ENCODE data around the gene ZNF576. TPM values are rescaled to one million over a fixed set of nuclear protein-coding genes. Genes with fewer than 3 reads are reported as not detected.
A peak's percentile ranks its signal among the peaks of the same experiment; 100 is the strongest.

The ZNF576 gene
- polyA plus RNA-seq, 1 donor: 13.5 TPM

DNA sequence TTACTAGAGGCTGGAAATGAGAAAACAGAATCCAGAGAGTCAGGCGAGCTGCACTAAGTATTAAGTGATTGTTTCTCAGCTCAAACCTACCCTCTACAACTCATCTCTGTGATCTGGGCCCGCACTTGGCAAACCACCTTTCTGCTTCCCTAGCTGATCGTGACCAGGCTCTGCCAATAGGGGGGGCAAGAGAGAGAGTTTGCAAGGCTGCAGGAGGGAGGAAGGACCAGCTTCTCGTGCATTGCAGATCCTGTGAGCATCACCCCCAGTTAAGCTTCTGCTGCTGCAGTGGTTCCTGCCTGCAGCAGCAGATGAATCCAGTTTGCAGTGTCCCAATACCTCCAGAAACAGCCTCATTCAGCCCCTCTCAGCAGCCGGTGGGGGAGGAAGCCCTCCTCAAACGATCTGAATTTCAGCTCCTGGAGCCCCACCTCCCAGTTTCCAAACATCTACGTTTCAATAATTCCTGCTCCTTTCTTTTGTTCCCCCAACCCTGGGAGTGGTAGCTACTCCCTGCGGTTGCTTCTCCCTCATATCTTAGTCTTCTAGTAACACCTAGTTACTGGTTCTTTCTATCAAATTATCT is 41.1 kb upstream of the ZNF576 start:
- H3K4me3 ChIP-seq (ENCODE audit: low read length): no peak overlapping the region
- WGBS (ENCODE audit: insufficient coverage, low lambda C conversion rate): 71% methylated on average over 2 of the region's 8 CpGs
- peaks cover 57% of the 10 kb centered on the region for H3K36me3 ChIP-seq (ENCODE audit: control insufficient read depth, insufficient read depth, low read length)

GRCh38 chr19:43560687-43561086 is 35.7 kb upstream of the ZNF576 start:
- no peak overlapping the region for H3K27ac ChIP-seq (ENCODE audit: low read length)
- no peaks in the 10 kb centered on the region for H3K9me3 ChIP-seq (ENCODE audit: control insufficient read depth, low read depth, low read length)
- DNase-seq: peak in 1 of 2 donors; percentile 12
- peaks cover 39% of the 10 kb centered on the region for H3K36me3 ChIP-seq (ENCODE audit: control insufficient read depth, insufficient read depth, low read length)
- H3K27me3 ChIP-seq (ENCODE audit: control insufficient read depth, insufficient read depth, low read length): no peaks in the 10 kb centered on the region
- no CpG with 5 or more reads among the region's 6 CpGs for WGBS (ENCODE audit: insufficient coverage, low lambda C conversion rate)
- H3K4me3 ChIP-seq (ENCODE audit: low read length): no peak overlapping the region
- H3K4me1 ChIP-seq (ENCODE audit: control insufficient read depth, insufficient read depth, low read length): no peaks in the 10 kb centered on the region

More for the DNA sequence above, 41.1 kb upstream of the ZNF576 start:
- H3K27me3 ChIP-seq (ENCODE audit: control insufficient read depth, insufficient read depth, low read length): no peaks in the 10 kb centered on the region
- DNase-seq: peak; percentile 45 to 55
- no peaks in the 10 kb centered on the region for H3K4me1 ChIP-seq (ENCODE audit: control insufficient read depth, insufficient read depth, low read length)
- H3K9me3 ChIP-seq (ENCODE audit: control insufficient read depth, low read depth, low read length): no peaks in the 10 kb centered on the region
- H3K27ac ChIP-seq (ENCODE audit: low read length): no peak overlapping the region

- H3K4me1 ChIP-seq (ENCODE audit: control insufficient read depth, insufficient read depth, low read length): no peaks in the 10 kb centered on the region
Measured at GRCh38 chr19:43561139-43561970, 35.0 kb upstream of the ZNF576 start.

DNA sequence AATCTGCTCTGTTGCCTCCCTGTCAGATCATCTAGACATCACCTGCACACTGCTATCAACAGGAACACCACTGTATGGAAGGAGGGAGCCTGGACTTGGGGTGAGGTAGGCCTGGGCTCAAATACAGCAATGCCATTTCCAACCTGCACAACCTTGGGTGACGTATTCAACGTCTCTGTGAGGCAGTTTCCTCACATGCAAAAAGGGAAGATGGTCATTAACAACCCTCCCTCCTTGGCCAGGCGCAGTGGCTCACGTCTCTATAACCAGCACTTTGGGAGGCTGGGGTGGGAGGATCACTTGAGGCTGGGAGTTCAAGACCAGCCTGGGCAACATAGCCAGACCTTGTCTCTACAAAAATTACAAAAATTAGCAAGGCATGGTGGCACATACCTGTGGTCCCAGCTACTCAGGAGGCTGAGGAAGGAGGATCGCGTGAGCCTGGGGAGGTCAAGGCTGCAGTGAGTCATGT is 34.1 kb upstream of the ZNF576 start:
- no CpG with 5 or more reads among the region's 6 CpGs for WGBS (ENCODE audit: insufficient coverage, low lambda C conversion rate)
- Histone ChIP-seq H3K4me1 (ENCODE audit: control insufficient read depth, insufficient read depth, low read length) (no peaks in the 10 kb centered on the region), H3K36me3 (ENCODE audit: control insufficient read depth, insufficient read depth, low read length) (peaks cover 35% of the 10 kb centered on the region), H3K9me3 (ENCODE audit: control insufficient read depth, low read depth, low read length) (no peaks in the 10 kb centered on the region), H3K27me3 (ENCODE audit: control insufficient read depth, insufficient read depth, low read length) (no peaks in the 10 kb centered on the region), H3K4me3 (ENCODE audit: low read length) (no peak overlapping the region), H3K27ac (ENCODE audit: low read length) (no peak overlapping the region)
- no peak for DNase-seq

More at GRCh38 chr19:43561139-43561970, 35.0 kb upstream of the ZNF576 start:
- no peaks in the 10 kb centered on the region for H3K27me3 ChIP-seq (ENCODE audit: control insufficient read depth, insufficient read depth, low read length)
- H3K9me3 ChIP-seq (ENCODE audit: control insufficient read depth, low read depth, low read length): no peaks in the 10 kb centered on the region
- peaks cover 35% of the 10 kb centered on the region for H3K36me3 ChIP-seq (ENCODE audit: control insufficient read depth, insufficient read depth, low read length)
- H3K4me3 ChIP-seq (ENCODE audit: low read length): no peak overlapping the region
- DNase-seq: no peak
- no CpG with 5 or more reads among the region's 12 CpGs for WGBS (ENCODE audit: insufficient coverage, low lambda C conversion rate)
- H3K27ac ChIP-seq (ENCODE audit: low read length): no peak overlapping the region

GRCh38 chr19:43562698-43563241 is 33.6 kb upstream of the ZNF576 start:
- H3K36me3 ChIP-seq (ENCODE audit: control insufficient read depth, insufficient read depth, low read length): peaks cover 30% of the 10 kb centered on the region
- H3K4me3 ChIP-seq (ENCODE audit: low read length): no peak overlapping the region
- H3K4me1 ChIP-seq (ENCODE audit: control insufficient read depth, insufficient read depth, low read length): no peaks in the 10 kb centered on the region
- no CpG with 5 or more reads among the region's 14 CpGs for WGBS (ENCODE audit: insufficient coverage, low lambda C conversion rate)
- H3K27me3 ChIP-seq (ENCODE audit: control insufficient read depth, insufficient read depth, low read length): no peaks in the 10 kb centered on the region
- H3K9me3 ChIP-seq (ENCODE audit: control insufficient read depth, low read depth, low read length): no peaks in the 10 kb centered on the region
- no peak overlapping the region for H3K27ac ChIP-seq (ENCODE audit: low read length)
- DNase-seq: no peak

- H3K9me3 ChIP-seq (ENCODE audit: control insufficient read depth, low read depth, low read length): no peaks in the 10 kb centered on the region
- no peaks in the 10 kb centered on the region for H3K4me1 ChIP-seq (ENCODE audit: control insufficient read depth, insufficient read depth, low read length)
- WGBS (ENCODE audit: insufficient coverage, low lambda C conversion rate): no CpG with 5 or more reads among the region's 10 CpGs
- no peak overlapping the region for H3K27ac ChIP-seq (ENCODE audit: low read length)
- H3K4me3 ChIP-seq (ENCODE audit: low read length): no peak overlapping the region
- H3K27me3 ChIP-seq (ENCODE audit: control insufficient read depth, insufficient read depth, low read length): no peaks in the 10 kb centered on the region
- DNase-seq: no peak
- peaks cover 27% of the 10 kb centered on the region for H3K36me3 ChIP-seq (ENCODE audit: control insufficient read depth, insufficient read depth, low read length)
Measured at GRCh38 chr19:43563816-43564457, 32.5 kb upstream of the ZNF576 start.

- no peak overlapping the region for H3K27ac ChIP-seq (ENCODE audit: low read length)
Measured at GRCh38 chr19:43564800-43565199, 31.6 kb upstream of the ZNF576 start.

GRCh38 chr19:43569657-43570056 is 26.7 kb upstream of the ZNF576 start:
- H3K36me3 ChIP-seq (ENCODE audit: control insufficient read depth, insufficient read depth, low read length): peaks cover 2% of the 10 kb centered on the region
- 100% methylated on average over 3 of the region's 5 CpGs for WGBS (ENCODE audit: insufficient coverage, low lambda C conversion rate)
- no peak for DNase-seq

More at GRCh38 chr19:43564800-43565199, 31.6 kb upstream of the ZNF576 start:
- Histone ChIP-seq H3K4me3 (ENCODE audit: low read length) (no peak overlapping the region), H3K9me3 (ENCODE audit: control insufficient read depth, low read depth, low read length) (no peaks in the 10 kb centered on the region), H3K36me3 (ENCODE audit: control insufficient read depth, insufficient read depth, low read length) (peaks cover 27% of the 10 kb centered on the region), H3K4me1 (ENCODE audit: control insufficient read depth, insufficient read depth, low read length) (no peaks in the 10 kb centered on the region), H3K27me3 (ENCODE audit: control insufficient read depth, insufficient read depth, low read length) (no peaks in the 10 kb centered on the region)
- no CpG with 5 or more reads among the region's 9 CpGs for WGBS (ENCODE audit: insufficient coverage, low lambda C conversion rate)
- no peak for DNase-seq

DNA sequence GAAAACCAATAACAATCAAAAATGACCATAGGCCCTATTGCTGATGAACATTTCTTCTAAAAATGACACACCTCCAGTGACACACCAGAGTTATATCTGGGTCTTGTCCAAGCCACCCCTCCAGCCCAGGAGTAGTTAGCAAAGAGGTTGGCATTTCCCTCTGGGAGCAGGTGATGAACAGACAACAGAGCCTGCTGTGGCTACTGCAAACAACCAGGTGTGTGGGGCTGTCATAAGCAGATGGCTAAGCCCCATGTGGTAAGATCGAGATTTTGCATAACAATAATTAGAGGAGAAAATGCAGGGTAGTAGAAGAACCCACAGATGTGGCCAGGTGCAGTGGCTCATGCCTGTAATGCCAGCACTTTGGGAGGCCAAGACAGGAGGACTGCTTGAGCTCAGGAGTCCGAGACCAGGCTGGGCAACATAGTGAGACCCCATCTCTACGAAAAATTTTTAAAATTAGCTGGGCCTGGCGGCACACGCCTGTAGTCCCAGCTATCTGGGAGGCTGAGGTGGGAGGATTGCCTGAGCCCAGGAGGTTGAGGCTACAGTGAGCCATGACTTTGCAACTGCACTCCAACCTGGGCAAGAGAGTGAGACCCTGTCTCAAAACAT is 26.1 kb upstream of the ZNF576 start:
- H3K27me3 ChIP-seq (ENCODE audit: control insufficient read depth, insufficient read depth, low read length): no peaks in the 10 kb centered on the region
- H3K9me3 ChIP-seq (ENCODE audit: control insufficient read depth, low read depth, low read length): no peaks in the 10 kb centered on the region
- peaks cover 2% of the 10 kb centered on the region for H3K36me3 ChIP-seq (ENCODE audit: control insufficient read depth, insufficient read depth, low read length)
- H3K4me1 ChIP-seq (ENCODE audit: control insufficient read depth, insufficient read depth, low read length): peaks cover 5% of the 10 kb centered on the region
- no peak overlapping the region for H3K27ac ChIP-seq (ENCODE audit: low read length)
- no peak overlapping the region for H3K4me3 ChIP-seq (ENCODE audit: low read length)
- WGBS (ENCODE audit: insufficient coverage, low lambda C conversion rate): no CpG with 5 or more reads among the region's 5 CpGs
- DNase-seq: no peak

More at GRCh38 chr19:43569657-43570056, 26.7 kb upstream of the ZNF576 start:
- no peak overlapping the region for H3K27ac ChIP-seq (ENCODE audit: low read length)
- no peaks in the 10 kb centered on the region for H3K9me3 ChIP-seq (ENCODE audit: control insufficient read depth, low read depth, low read length)
- H3K27me3 ChIP-seq (ENCODE audit: control insufficient read depth, insufficient read depth, low read length): no peaks in the 10 kb centered on the region
- H3K4me1 ChIP-seq (ENCODE audit: control insufficient read depth, insufficient read depth, low read length): peaks cover 3% of the 10 kb centered on the region
- H3K4me3 ChIP-seq (ENCODE audit: low read length): no peak overlapping the region

- Histone ChIP-seq H3K4me3 (ENCODE audit: low read length) (no peak overlapping the region), H3K27me3 (ENCODE audit: control insufficient read depth, insufficient read depth, low read length) (no peaks in the 10 kb centered on the region), H3K27ac (ENCODE audit: low read length) (no peak overlapping the region), H3K36me3 (ENCODE audit: control insufficient read depth, insufficient read depth, low read length) (peaks cover 2% of the 10 kb centered on the region), H3K4me1 (ENCODE audit: control insufficient read depth, insufficient read depth, low read length) (peaks cover 10% of the 10 kb centered on the region), H3K9me3 (ENCODE audit: control insufficient read depth, low read depth, low read length) (no peaks in the 10 kb centered on the region)
- WGBS (ENCODE audit: insufficient coverage, low lambda C conversion rate): no CpG with 5 or more reads among the region's 3 CpGs
- peak in 1 of 2 donors; percentile 48 for DNase-seq
Measured at GRCh38 chr19:43572171-43572588, 24.2 kb upstream of the ZNF576 start.

All from large intestine (tissue), 3 donors.